Lung (tissue), 12 donors: ENCODE measurements around the gene LRCH1. TPM values are rescaled to one million over a fixed set of nuclear protein-coding genes. Genes with fewer than 3 reads are reported as not detected.

ENCODE experiments used
- ATAC-seq: fragments of 200-7000 bp; cut with Tn5 transposase; one replicate; pipeline ENCODE4 v1.9.1; 2020; ENCODE audit warnings: moderate number of reproducible peaks; ENCODE audit not compliant: insufficient read depth, low FRiP score
- DNase-seq, 3 donors: peaks; one replicate each; pipeline ENCODE4 v3.0.0-alpha.2; 2013 to 2017
- H3K27ac ChIP-seq, 2 donors: one replicate each; pipeline ENCODE4 v1.5.1; 2013; ENCODE audit warnings: mild to moderate bottlenecking in 2 of 2, moderate library complexity in 2 of 2, control low read depth in 1 of 2, inconsistent platforms in 1 of 2, low read depth in 1 of 2, low read length in 1 of 2
- H3K27me3 ChIP-seq, 3 donors: one replicate each; pipeline ENCODE4 v1.5.1; 2013; ENCODE audit warnings: low read length in 2 of 3; ENCODE audit not compliant: control insufficient read depth in 3 of 3, insufficient read depth in 3 of 3
- H3K36me3 ChIP-seq, 4 donors: one replicate each; pipeline ENCODE4 v1.5.1; 2013; ENCODE audit warnings: low read length in 4 of 4, mild to moderate bottlenecking in 1 of 4, moderate library complexity in 1 of 4; ENCODE audit not compliant: control insufficient read depth in 4 of 4, insufficient read depth in 4 of 4
- H3K4me1 ChIP-seq, 5 donors: one replicate each; pipeline ENCODE4 v1.5.1; 2013; ENCODE audit warnings: low read length in 5 of 5, mild to moderate bottlenecking in 2 of 5, moderate library complexity in 1 of 5; ENCODE audit not compliant: control insufficient read depth in 5 of 5, insufficient read depth in 5 of 5
- H3K4me3 ChIP-seq: one replicate; pipeline ENCODE4 v1.5.1; 2013; ENCODE audit warnings: mild to moderate bottlenecking, control low read depth, moderate library complexity
- H3K9ac ChIP-seq, 2 donors: one replicate each; pipeline ENCODE4 v1.5.1; 2013; ENCODE audit warnings: low read length in 2 of 2, control low read depth in 1 of 2; ENCODE audit not compliant: insufficient read depth in 1 of 2
- H3K9me3 ChIP-seq, 4 donors: one replicate each; pipeline ENCODE4 v1.5.1; 2013; ENCODE audit warnings: low read length in 3 of 4, mild to moderate bottlenecking in 1 of 4, moderate library complexity in 1 of 4; ENCODE audit not compliant: control insufficient read depth in 4 of 4, insufficient read depth in 3 of 4
- CTCF ChIP-seq: IDR thresholded peaks from 2 replicates; pipeline ENCODE4 v1.5.1; 2012; ENCODE audit warnings: mild to moderate bottlenecking; ENCODE audit errors: control extremely low read depth, extremely low read depth
- WGBS, 2 donors: extraction: QIAGEN DNeasy Blood & Tissue Kit; methylation state at CpG; one replicate each; pipeline ENCODE4 v1.1.7; 2013; 5-methylcytosine and 5-hydroxymethylcytosine counted together
- polyA plus RNA-seq, 2 donors: library from polyadenylated mRNA; stranded (reverse); fragments of 200-250 nt; gene quantifications; one replicate each; pipeline ENCODE4 v1.2.1, GENCODE V29; 2013
- total RNA-seq, 2 donors: library from RNA; depleted of rRNA in 1 of 2; stranded (reverse); fragments of >200 nt in 1 of 2; gene quantifications; one replicate each; pipeline ENCODE4 v1.2.1, GENCODE V29; 2014 to 2021
- donor health status: control.
- donor health status: control.
- donor health status: Bipolar disorder and iron deficiency.
- donor health status: healthy.
- donor health status: DM: yes; HTN: yes; CAD: no.

Gene LRCH1
- total and polyA plus RNA-seq, 4 donors, result 3.6 to 35.4 (median 13.2) TPM

- Histone ChIP-seq H3K9ac (no peak overlapping the region), H3K9me3 (no peaks in the 10 kb centered on the region), H3K4me1 (peaks cover 12 to 45% (median 24%) of the 10 kb centered on the region in 5 donors), H3K36me3 (no peaks in the 10 kb centered on the region), H3K4me3 (no peak overlapping the region), H3K27me3 (no peaks in the 10 kb centered on the region), H3K27ac (no peak overlapping the region)
- DNase-seq (no peak), ATAC-seq (no peak)
- TF ChIP-seq CTCF, result no peak
- 66 to 68% methylated on average over 5 of the region's 5 CpGs for WGBS, 2 donors
These were observed 27.4 kb downstream of the LRCH1 start for GRCh38 chr13:46580362-46580839.

- DNase-seq, result no peak
- TF ChIP-seq CTCF, result no peak
- no peaks in the 10 kb centered on the region for H3K36me3 ChIP-seq
- H3K9me3 ChIP-seq, result no peaks in the 10 kb centered on the region
- 84 to 91% methylated on average over 2 of the region's 2 CpGs for WGBS, 2 donors
- no peak overlapping the region for H3K4me3 ChIP-seq
- no peak overlapping the region for H3K27ac ChIP-seq
- no peaks in the 10 kb centered on the region for H3K27me3 ChIP-seq
- ATAC-seq, result no peak
- H3K4me1 ChIP-seq, result peaks cover 10 to 35% (median 17%) of the 10 kb centered on the region in 5 donors
- H3K9ac ChIP-seq, result no peak overlapping the region
These were observed 29.2 kb downstream of the LRCH1 start for GRCh38 chr13:46582190-46582589.

- Histone ChIP-seq H3K4me1 (peaks cover 1 to 18% (median 12%) of the 10 kb centered on the region in 5 donors), H3K4me3 (no peak overlapping the region), H3K36me3 (no peaks in the 10 kb centered on the region), H3K9me3 (no peaks in the 10 kb centered on the region), H3K27ac (no peak overlapping the region), H3K9ac (no peak overlapping the region), H3K27me3 (no peaks in the 10 kb centered on the region)
- 54 to 64% methylated on average over 7 of the region's 7 CpGs for whole genome bisulfite sequencing, 2 donors
- no peak for TF ChIP-seq CTCF
- DNase-seq, result no peak
- no peak for ATAC-seq
These were observed 34.0 kb downstream of the LRCH1 start for GRCh38 chr13:46586751-46587514.
